Suppressor macrophage treated with lipopolysaccharide for 4 hours (primary cell): ENCODE results near the gene SEMA4B.

Experiments
- DNase-seq: peaks from one replicate; pipeline ENCODE4 v3.0.0-alpha.2; 2020

The SEMA4B gene

DNA sequence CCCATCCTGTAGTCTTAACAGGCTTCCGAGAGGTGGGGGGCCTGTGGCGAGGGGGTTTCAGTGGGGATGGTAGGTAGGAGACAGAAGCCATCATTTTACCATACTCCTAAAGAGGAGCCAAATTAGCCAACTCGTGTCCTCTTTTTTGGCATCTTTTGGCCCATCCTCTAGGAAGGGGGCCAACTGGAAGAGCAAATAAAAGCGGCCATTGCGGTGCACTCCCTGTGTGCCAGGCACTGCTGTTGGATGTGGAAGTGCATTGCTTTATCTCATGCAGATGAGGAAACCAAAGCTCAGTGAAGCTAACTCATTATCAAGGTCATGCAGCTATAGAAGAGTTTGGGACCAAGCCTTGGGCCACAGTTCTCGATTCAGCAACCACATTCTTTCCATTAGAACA is 6.1 kb downstream of the SEMA4B start:
- DNase-seq = no peak

DNA sequence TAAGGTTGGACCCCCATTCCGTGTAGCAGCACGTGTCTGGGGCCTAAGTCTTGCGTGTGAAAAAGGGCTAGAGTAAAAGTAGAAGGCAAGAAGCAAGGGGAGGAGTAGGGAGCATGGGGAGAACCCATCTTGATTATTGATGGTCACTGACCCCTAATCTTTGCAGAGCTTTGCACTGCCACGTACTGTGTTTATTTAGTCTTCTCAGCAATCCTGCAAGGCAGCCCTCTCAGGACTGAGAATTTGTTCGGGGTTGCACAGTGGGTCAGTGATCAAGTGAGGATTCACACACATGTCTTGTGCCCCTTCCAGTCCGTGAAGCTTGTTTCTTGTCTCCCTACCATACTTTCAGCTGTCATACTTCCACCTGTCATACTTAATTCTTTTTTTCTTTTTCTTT is 7.2 kb downstream of the SEMA4B start:
- DNase-seq = no peak

DNA sequence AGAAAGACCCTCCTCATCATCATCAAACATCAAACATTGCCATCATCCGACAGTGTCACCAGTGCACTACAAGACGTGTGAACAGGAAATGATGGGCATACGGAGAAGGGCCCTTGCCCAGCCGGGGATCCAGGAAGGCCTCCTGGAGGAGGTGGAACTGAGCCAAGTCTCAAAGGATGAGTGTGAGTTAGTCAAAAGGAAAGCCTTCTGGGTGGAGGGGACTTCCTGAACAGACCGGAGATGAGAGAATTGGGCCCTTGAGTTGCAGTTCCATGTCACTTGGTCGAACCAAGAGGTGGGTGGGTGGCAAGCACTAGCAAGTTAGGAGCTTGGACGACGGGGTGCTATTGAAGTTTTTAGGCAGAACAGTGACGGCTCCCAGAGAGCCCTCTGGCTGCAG is 8.5 kb downstream of the SEMA4B start:
- peak; percentile 63 for DNase-seq

DNA sequence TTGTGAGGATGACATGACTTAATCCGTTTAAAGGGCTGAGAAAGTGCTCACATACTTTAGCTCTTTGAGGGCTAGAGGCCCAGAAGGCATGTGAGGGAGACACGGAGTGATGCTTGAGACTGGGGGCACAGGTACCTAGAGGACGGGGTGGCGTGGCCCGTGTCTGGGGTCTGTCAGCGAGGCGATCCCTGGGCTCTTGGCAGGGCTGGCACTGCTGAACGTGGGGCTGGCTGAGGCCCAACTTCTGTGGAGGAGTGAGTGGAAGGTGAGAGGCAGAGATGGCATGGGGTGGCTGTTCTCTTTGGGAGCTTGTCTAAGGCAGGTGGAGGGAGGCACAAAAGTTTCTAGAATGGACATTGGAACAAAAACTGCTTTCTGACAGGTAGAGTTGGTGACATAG is 9.5 kb downstream of the SEMA4B start:
- DNase-seq = no peak

DNA sequence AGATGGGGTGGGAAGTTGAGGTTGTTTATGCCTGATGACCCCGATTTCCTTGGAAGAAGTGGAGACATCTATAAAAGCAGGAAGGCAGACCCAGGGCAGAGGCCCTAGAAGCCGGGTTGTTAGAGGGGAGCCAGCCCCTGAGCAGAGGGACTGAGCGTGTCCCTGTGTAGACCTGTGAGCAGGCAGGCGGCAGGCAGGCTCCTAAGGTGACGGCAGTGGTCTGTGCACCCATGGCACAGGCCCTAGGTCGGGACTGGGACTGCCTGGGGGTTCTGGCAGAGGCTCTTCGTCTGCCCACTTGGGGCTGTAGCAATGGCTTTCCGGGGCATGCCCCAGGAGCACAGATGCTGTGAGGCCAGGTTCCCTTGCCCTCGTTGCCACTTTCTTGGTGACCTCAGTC is 9.9 kb downstream of the SEMA4B start:
- no peak for DNase-seq

DNA sequence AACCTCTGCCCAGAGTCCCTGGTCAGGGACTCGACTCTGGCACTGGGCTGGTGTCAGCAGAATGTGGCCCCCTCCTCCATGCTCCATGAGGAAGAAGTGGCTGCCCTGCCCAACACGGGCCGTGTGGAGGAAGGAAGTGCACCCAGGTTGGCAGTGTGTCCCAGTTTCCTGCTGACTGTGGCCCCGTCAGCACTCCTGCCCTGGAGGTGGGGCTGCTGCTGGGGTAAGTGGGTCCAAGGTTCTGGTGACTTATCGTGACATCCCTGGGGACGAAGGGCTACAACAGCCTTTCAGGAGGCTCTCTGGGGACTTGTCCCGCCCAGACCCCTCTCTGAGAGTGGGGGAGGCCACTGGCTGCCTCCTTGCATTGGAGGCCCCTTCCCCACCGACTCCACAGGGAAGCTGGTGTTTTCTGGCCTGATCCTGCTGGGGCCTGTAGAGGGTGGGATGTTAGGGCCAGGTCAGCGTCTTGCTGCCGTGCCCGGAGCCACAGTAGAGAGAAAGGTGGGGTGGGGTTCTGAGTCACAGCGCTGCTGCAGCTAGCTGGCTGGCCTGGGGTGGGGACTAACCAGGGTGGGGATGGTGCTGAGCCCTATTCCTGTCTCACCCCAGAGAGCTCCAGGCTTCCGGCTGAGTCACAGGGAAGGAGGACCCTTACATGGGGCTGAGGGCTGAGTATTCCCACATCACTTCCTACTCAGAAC is 10.5 kb downstream of the SEMA4B start:
- DNase-seq = no peak

DNA sequence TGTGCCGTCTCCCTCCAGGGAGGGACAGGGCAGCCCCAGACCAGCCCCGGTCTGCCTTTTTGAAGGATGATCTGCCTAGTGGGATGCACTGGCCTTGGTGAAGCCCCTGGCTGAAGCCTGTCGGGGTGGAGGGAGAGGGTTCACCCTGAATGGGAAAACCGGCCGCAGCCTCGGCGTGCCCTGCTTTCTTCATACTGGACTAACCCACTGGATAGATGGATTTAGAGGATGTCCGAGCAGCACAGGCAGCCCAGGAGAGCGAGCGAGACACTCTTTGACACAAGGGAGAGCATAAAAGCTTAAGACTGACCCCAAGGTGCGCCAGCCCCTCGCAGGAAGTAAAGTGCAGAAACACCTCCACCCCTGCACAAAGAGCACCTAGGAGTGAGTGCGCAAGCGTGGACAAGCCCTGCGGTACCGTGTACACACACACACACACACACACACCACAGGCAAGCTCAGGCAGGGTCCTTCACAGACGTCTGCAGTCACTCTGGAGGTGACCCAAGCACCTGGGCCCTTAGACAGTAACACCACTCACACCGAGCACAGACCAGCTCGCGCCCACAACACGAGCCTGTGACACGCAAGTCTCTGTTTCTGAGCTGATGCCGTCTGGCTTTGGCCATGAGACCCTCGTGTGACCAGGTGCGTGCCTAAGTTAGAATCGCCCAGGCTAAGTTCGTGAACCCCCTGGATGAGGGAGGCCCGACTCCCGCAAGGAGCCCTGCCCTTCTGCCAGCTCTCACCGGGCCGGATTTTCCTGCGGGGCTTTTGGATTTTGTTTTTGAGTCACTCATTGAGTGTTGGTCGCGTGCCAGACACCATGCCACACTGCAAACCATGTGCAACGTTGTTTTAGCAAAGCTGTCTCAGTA is 11.3 kb downstream of the SEMA4B start:
- no peak for DNase-seq

DNA sequence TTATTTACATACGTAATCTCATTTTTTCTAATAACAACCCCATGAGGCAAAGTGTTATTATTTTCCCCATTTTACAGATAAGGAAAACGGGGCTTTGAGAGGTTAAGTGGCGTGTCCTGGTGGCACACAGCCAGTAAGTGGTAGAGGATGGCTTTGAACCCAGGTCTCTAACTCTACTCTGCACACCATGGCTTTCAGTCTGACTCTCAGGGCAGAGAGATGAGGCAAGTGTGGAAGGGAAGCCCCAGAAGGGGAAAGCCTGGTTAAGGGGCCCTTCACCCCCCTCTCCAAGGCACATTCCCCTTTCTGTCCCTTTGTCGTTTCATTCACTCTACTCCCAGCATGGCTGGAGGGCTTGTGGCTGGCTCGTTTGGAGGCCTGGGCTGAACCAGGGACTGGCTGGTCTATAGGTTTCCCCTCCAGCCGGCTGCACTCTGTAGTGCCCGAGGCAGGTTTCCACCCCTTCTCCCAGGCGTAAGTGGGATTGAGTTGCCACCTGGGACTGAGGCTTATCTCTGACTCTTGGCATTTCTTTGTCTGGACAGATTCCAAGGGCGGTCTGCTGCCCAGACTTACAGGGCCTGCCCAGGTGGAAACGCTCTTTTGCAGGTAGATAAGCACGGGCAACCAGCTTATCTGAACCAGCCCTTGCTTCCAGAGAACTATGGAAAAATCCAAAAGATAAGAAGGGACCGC is 12.1 kb downstream of the SEMA4B start:
- DNase-seq = no peak

DNA sequence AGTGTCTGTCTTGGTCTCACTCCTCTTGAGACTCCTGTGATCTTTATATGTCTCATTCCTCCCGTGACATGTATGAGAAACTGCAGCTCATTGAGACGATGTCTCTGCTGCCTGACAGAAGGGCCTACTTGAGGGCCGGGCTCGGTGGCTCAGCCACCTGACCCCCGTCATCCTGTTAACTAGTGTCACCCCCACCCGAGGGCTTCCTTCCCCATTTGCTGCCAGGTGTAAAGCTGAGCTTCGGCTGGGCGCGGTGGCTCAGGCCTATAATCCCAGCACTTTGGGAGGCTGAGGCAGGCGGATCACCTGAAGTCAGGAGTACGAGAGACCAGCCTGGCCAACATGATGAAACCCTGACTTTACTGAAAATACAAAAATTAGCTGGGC is 12.7 kb downstream of the SEMA4B start:
- no peak for DNase-seq

DNA sequence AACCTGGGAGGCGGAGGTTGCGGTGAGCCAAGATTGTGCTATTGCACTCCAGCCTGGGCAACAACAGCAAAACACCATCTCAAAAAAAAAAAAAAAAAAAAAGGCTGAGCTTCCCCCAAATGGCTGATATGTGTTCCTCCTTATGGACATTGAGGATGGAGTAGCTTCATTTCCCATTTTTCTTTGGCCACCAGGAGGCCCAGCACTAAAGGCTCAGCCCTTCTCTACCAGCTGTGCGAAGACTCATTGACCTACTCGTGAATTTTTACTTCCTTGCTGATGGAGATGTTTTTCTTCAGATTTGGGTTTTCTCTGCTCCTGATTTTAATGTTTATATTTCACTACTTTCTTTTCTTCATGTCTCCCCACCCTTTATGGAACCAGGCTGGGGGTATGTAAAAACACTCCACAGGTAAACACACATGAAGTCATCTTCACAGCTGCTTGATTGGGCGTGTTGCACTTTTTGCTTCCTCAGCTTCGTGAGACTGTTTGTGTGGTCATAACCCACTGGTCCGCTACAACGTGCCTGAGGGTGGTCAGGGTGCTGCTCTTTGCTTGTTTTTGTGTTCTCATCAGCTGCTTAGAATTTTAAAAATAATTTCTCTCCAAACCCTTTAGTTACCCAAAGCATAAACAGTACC is 13.5 kb downstream of the SEMA4B start:
- DNase-seq = peak; percentile 47

DNA sequence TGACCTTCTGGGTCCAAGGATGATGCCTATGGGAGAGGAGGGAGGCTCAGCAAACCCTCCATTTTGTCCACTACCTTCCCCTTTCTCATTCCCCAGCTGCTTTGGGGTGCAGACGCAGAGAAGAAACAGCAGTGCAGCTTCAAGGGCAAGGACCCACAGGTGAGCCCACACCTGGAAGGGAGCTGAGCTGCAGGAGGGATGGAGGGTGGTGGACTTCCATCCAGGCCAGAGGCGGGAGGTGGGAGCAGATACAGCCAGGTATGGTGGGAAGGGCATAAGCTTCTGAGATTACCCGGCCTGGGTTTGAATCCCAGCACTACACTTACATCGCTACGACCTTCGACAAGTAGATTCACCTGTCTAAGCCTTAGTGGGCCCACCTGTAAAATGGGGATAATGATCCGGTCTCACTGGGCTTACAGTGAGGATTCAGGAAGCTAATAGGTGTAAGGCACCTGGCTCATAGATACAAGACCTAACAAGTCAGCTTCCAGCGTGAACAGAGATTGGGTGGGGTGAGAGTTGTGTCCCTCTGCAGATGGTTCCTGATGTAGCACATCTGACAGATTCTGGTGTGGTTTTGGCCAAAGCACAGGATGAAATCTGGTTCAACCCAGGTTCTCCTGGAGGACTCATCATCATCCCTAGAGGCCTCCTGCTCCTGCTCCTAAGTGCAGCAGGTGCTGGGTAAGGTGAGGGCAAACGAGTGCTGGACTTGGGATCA is 16.7 kb downstream of the SEMA4B start:
- DNase-seq = no peak

DNA sequence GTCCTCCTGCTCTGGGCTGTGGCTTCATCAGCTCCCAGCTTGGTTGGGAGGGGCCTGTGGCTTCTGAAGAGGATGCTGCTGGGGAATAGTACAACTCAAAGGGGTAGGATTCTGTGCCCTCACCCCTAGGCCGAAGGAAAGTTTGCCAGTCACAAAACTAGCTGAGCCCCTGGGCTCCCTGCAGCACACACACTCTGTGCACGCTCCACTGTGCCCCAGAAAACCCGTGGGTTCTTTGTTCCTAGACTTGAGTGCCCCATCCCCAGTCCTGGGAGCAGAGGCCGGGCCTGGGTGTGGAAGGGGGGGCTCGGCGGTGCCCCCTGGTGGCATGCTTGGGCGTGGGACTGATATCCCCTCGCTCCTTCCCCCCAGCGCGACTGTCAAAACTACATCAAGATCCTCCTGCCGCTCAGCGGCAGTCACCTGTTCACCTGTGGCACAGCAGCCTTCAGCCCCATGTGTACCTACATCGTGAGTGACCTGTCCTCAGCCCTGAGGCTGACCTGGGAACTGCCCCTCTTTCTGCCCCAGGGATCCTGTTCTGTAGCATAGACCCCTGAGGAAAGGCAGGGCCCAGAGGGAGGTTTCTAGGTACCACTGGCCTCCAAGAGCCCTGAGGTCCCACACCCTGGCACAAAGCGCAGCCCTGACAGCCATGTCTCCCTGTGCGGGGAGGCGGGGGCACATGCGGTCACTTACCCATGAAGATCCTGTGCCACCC is 18.5 kb downstream of the SEMA4B start:
- peak; percentile 65 for DNase-seq

DNA sequence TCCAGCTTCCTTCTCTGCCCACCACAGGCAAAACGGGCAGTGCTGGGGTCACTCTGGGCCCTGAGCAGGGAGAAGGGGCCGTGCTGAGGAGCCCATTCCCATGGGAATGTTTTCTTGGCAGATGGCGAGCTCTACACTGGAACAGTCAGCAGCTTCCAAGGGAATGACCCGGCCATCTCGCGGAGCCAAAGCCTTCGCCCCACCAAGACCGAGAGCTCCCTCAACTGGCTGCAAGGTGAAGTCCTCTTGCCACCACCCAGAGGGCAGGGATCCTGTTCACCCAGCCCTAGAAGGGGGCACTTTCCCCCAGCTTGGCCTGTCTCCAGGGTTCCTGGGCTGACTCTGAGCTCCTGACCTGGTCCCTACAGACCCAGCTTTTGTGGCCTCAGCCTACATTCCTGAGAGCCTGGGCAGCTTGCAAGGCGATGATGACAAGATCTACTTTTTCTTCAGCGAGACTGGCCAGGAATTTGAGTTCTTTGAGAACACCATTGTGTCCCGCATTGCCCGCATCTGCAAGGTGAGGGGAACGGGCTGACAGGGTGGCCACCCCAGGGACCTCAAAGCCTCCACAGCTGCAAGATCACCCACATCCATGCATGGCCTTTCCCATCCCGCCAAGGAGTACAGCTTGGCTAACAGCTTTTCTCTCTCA is 20.2 kb downstream of the SEMA4B start:
- peak; percentile 80 for DNase-seq

DNA sequence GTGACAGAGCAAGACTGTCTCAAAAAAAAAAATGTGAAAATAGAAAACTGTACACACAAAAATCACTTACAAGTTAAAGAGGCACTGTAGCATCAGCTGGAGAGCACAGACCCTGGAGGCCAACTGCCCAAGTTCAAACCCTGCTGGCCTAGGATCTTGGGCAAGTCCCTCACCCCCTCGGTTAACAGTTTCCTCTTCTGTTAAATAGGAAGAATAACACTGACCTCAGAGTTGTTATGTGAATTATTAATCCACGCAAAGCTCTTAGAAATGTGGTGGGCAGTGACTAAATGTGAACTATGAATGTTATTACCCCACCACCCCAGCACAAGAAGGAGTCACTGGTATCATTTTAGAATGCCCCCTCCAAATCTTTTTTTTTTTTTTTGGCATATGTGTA is 21.4 kb downstream of the SEMA4B start:
- DNase-seq = no peak

DNA sequence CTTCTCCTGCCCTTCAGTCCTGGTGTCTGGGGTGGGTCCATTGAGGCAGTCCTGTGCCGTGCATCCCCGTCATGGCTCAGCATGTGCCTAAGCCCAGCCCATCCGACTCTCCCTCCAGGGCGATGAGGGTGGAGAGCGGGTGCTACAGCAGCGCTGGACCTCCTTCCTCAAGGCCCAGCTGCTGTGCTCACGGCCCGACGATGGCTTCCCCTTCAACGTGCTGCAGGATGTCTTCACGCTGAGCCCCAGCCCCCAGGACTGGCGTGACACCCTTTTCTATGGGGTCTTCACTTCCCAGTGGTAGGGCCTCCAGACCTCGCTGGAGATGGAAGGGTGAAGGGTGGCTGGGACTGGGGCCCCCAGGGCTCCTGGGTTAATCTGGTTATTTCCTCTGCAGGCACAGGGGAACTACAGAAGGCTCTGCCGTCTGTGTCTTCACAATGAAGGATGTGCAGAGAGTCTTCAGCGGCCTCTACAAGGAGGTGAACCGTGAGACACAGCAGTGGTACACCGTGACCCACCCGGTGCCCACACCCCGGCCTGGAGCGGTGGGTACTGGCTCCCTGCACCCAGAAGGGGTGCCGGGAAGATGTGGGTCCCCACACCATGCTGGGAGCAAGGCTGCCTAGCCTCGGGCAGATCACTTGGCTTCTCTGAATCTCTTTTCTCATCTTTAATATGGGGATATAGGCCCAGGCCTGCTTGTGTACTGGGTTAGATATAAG is 22.5 kb downstream of the SEMA4B start:
- no peak for DNase-seq

DNA sequence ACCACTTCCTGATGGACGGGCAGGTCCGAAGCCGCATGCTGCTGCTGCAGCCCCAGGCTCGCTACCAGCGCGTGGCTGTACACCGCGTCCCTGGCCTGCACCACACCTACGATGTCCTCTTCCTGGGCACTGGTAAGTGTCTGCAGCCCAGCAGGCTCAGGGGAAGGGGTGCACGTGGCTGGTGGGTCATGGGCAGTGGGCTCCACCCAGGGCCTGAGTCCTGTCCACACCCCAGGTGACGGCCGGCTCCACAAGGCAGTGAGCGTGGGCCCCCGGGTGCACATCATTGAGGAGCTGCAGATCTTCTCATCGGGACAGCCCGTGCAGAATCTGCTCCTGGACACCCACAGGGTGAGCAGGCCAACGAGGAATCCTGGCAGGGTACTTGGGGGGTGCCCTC is 23.9 kb downstream of the SEMA4B start:
- DNase-seq = no peak

DNA sequence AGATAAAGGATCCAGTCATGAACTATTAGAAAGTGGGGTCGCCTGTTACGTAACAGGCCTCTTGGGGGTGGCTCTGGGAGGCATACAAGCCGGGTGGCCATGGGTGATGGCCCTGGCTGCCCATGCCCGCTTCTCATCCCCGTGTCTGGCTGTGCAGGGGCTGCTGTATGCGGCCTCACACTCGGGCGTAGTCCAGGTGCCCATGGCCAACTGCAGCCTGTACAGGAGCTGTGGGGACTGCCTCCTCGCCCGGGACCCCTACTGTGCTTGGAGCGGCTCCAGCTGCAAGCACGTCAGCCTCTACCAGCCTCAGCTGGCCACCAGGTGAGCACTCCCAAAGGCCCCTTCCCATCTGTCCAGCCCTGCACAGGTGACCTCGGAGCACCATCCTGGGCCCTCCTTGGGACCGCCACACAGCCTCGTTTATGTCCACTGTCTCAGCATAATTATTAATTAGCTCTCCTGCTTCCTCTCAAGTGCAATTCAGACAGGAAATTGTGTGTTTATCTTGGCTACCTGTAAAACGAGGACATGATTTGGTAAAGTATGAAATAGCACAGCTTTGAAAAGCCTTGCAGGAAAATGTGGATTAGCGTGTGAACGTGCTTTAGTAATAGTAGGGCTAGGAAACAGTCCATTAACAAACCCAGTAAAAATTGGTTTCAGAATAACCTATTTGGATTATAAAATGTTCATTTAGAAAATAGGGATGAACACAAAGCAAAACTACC is 24.5 kb downstream of the SEMA4B start:
- DNase-seq = no peak

DNA sequence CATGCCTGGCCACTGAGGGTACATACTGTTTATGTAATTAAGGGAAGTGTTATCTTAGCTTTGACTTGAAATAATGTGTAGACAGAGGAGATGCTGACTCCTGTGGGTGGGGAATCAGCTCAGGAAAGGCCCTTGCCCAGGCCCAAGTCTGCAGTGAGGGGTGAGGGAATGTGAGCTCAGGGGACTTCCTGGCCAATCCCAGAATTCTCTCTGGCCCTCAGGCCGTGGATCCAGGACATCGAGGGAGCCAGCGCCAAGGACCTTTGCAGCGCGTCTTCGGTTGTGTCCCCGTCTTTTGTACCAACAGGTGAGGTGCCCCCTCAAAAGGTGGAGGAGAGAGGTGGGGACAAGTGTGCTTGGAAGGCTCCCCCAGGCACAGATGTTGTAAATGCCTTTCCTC is 26.2 kb downstream of the SEMA4B start:
- no peak for DNase-seq

DNA sequence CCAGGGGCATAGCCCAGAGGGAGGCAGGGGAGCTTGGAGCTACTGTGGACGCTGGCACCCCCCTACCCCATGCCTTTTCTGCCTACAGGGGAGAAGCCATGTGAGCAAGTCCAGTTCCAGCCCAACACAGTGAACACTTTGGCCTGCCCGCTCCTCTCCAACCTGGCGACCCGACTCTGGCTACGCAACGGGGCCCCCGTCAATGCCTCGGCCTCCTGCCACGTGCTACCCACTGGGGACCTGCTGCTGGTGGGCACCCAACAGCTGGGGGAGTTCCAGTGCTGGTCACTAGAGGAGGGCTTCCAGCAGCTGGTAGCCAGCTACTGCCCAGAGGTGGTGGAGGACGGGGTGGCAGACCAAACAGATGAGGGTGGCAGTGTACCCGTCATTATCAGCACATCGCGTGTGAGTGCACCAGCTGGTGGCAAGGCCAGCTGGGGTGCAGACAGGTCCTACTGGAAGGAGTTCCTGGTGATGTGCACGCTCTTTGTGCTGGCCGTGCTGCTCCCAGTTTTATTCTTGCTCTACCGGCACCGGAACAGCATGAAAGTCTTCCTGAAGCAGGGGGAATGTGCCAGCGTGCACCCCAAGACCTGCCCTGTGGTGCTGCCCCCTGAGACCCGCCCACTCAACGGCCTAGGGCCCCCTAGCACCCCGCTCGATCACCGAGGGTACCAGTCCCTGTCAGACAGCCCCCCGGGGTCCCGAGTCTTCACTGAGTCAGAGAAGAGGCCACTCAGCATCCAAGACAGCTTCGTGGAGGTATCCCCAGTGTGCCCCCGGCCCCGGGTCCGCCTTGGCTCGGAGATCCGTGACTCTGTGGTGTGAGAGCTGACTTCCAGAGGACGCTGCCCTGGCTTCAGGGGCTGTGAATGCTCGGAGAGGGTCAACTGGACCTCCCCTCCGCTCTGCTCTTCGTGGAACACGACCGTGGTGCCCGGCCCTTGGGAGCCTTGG is 27.0 kb downstream of the SEMA4B start:
- no peak for DNase-seq
